B cell (primary cell): Measurements from ENCODE around the gene ANKRD40CL. TPM values are rescaled to one million over a fixed set of nuclear protein-coding genes. Genes with fewer than 3 reads are reported as not detected.
A peak's percentile ranks its signal among the peaks of the same experiment; 100 is the strongest.

Experiments used
- ATAC-seq: fragments of 200-7000 bp; cut with Tn5 transposase; one replicate; pipeline ENCODE4 v1.10.0; 2021; ENCODE audit warnings: low read depth, mild to moderate bottlenecking, moderate number of reproducible peaks, moderate library complexity
- CTCF ChIA-PET: fragments of 350-600 bp; sonication (Branson Sonifier 250); formaldehyde crosslinking; loops from one replicate; lab custom pipeline; 2021; ENCODE audit warnings: antibody characterized with exemption, inconsistent platforms; lab: Charles Lee
- POLR2A ChIA-PET: fragments of 350-600 bp; sonication (Branson Sonifier 250); formaldehyde crosslinking; loops from one replicate; lab custom pipeline; 2021; ENCODE audit warnings: antibody characterized with exemption; lab: Charles Lee
- DNase-seq: peaks from one replicate; pipeline ENCODE4 v3.0.0; 2013
- H2AFZ ChIP-seq: 2 replicates; pipeline ENCODE4 v1.6.1; 2012; ENCODE audit warnings: mild to moderate bottlenecking, low read depth, low read length; ENCODE audit not compliant: insufficient read depth, poor library complexity, severe bottlenecking
- H3K27ac ChIP-seq, 2 donors: 1 replicate in 1 of 2; 2 replicates in 1 of 2; pipeline ENCODE4 v1.5.1; 2012 to 2013; ENCODE audit warnings: low read length in 2 of 2, mild to moderate bottlenecking in 2 of 2, moderate library complexity in 1 of 2
- H3K27me3 ChIP-seq, 4 experiments: fragments of 200-600 bp in 1 of 4; sonication (generic) in 1 of 4; replicated peaks in 1 of 4; 1 replicate in 2 of 4; 2 replicates in 2 of 4; pipeline versions ENCODE4 v1.6.1 to v1.7.0; 2013 to 2016; ENCODE audit warnings: low read length in 3 of 4, mild to moderate bottlenecking in 2 of 4, mixed read lengths in 1 of 4, moderate library complexity in 1 of 4; ENCODE audit not compliant: insufficient read depth in 4 of 4, control insufficient read depth in 3 of 4; ENCODE audit errors: control extremely low read depth in 1 of 4
- H3K36me3 ChIP-seq, 2 experiments: replicated peaks in 1 of 2; 1 replicate in 1 of 2; 2 replicates in 1 of 2; pipeline versions ENCODE4 v1.6.1 to v1.7.1; 2013; ENCODE audit warnings: low read length in 1 of 2; ENCODE audit not compliant: insufficient read depth in 2 of 2, control insufficient read depth in 1 of 2; ENCODE audit errors: control extremely low read depth in 1 of 2, extremely low read depth in 1 of 2
- H3K4me1 ChIP-seq, 2 donors: fragments of 200-600 bp in 1 of 2; sonication (generic) in 1 of 2; 1 replicate in 1 of 2; 2 replicates in 1 of 2; pipeline versions ENCODE4 v1.5.1 to v1.6.1; 2013 to 2017; ENCODE audit warnings: low read length in 2 of 2; ENCODE audit not compliant: control insufficient read depth in 2 of 2, insufficient read depth in 2 of 2
- H3K4me2 ChIP-seq: replicated peaks from 2 replicates; pipeline ENCODE3; 2012; ENCODE audit warnings: mild to moderate bottlenecking, low read depth, low read length; ENCODE audit not compliant: poor library complexity, severe bottlenecking
- H3K4me3 ChIP-seq, 5 experiments: fragments of 200-600 bp in 1 of 5; sonication (generic) in 1 of 5; 1 replicate in 3 of 5; 2 replicates in 2 of 5; pipeline versions ENCODE4 v1.5.1 to v1.7.0; 2011 to 2016; ENCODE audit warnings: low read length in 4 of 5, mild to moderate bottlenecking in 4 of 5, low read depth in 2 of 5, control low read depth in 1 of 5, moderate library complexity in 1 of 5; ENCODE audit not compliant: insufficient read depth in 1 of 5; ENCODE audit errors: control extremely low read depth in 1 of 5, extremely low read depth in 1 of 5
- H3K79me2 ChIP-seq: fragments of 200-600 bp; sonication (generic); one replicate; pipeline ENCODE4 v1.6.0; 2016; ENCODE audit warnings: low read length; ENCODE audit not compliant: control insufficient read depth, insufficient read depth
- H3K9ac ChIP-seq: fragments of 200-600 bp; sonication (generic); 2 replicates; pipeline ENCODE4 v1.6.1; 2017; ENCODE audit warnings: mild to moderate bottlenecking, low read length, moderate library complexity
- H3K9me3 ChIP-seq, 3 donors: one replicate each; pipeline versions ENCODE4 v1.6.1 to v1.7.1; 2013; ENCODE audit warnings: low read length in 2 of 3; ENCODE audit not compliant: control insufficient read depth in 2 of 3, insufficient read depth in 1 of 3; ENCODE audit errors: control extremely low read depth in 1 of 3
- H4K20me1 ChIP-seq: 2 replicates; pipeline ENCODE4 v1.6.0; 2012; ENCODE audit warnings: mild to moderate bottlenecking, low read length; ENCODE audit not compliant: insufficient read depth, control insufficient read depth, poor library complexity, severe bottlenecking
- H3K27ac Mint-ChIP-seq: one replicate; pipeline ENCODE4 v1.8.0; 2021; ENCODE audit warnings: mixed read lengths
- H3K27me3 Mint-ChIP-seq: one replicate; pipeline ENCODE4 v1.8.0; 2021; ENCODE audit warnings: mixed read lengths
- H3K4me1 Mint-ChIP-seq: one replicate; pipeline ENCODE4 v1.8.0; 2021; ENCODE audit warnings: mixed read lengths
- H3K4me3 Mint-ChIP-seq: one replicate; pipeline ENCODE4 v1.8.0; 2021; ENCODE audit warnings: mixed read lengths
- H3K9me3 Mint-ChIP-seq: one replicate; pipeline ENCODE4 v1.8.0; 2022; ENCODE audit warnings: mixed read lengths; ENCODE audit not compliant: insufficient read depth
- CTCF ChIP-seq: fragments of 200-600 bp; IDR thresholded peaks from one replicate; pipeline ENCODE4 v1.8.0; 2022; ENCODE audit warnings: antibody characterized with exemption, mild to moderate bottlenecking
- EZH2 ChIP-seq: IDR thresholded peaks from 2 replicates; pipeline ENCODE4 v1.6.1; 2012; ENCODE audit warnings: borderline replicate concordance, low read depth, mild to moderate bottlenecking, moderate library complexity, low read length; ENCODE audit not compliant: insufficient read depth, poor library complexity, severe bottlenecking
- WGBS: methylation state at CpG from one replicate; pipeline ENCODE4 v1.1.5; 2013; ENCODE audit warnings: missing lambda C conversion rate; ENCODE audit not compliant: insufficient coverage; 5-methylcytosine and 5-hydroxymethylcytosine counted together
- intact Hi-C: fragments of 100-400 bp; cut with micrococcal nuclease; formaldehyde crosslinking; loops from one replicate; pipeline ENCODE4 v1.10.0; 2022
- polyA plus RNA-seq: library from polyadenylated mRNA; depleted of rRNA; stranded (reverse); fragments of >200 nt; gene quantifications from 2 replicates; pipeline ENCODE4 v1.2.3, GENCODE V29; 2012
- total RNA-seq, 2 donors: library from RNA; stranded (reverse); fragments of 120-200 nt in 1 of 2; gene quantifications; 1 replicate in 1 of 2; 2 replicates in 1 of 2; pipeline versions ENCODE4 v1.2.3 to v1.2.4, GENCODE V29; 2013 to 2022

Gene ANKRD40CL
- total and polyA plus RNA-seq, 2 donors (not counting 1 experiment from before 2014, with no cell fraction given): not detected

- Histone ChIP-seq H3K4me1 (peaks cover 31 to 32% of the 10 kb centered on the region in 2 donors), H3K9ac (peak within 1 kb of the TSS; percentile 91), H3K4me2 (peak within 1 kb of the TSS; percentile 71), H3K9me3 (peaks cover 0 to 2% (median 0%) of the 10 kb centered on the region in 3 donors), H3K27ac (peak within 1 kb of the TSS; percentile 96 to 97), H4K20me1 (peaks cover 25% of the 10 kb centered on the region), H3K27me3 (no peaks in the 10 kb centered on the region), H3K79me2 (peaks cover 49% of the 10 kb centered on the region), H3K4me3 (peak within 1 kb of the TSS; percentile 75 to 97 (median 87)), H3K36me3 (peaks cover 1 to 7% of the 10 kb centered on the region in 2 experiments), H2AFZ (peak within 1 kb of the TSS; percentile 88)
- ATAC-seq (peak; percentile 93), DNase-seq (peak; percentile 96)
- Mint-ChIP-seq H3K4me1 (peaks cover 36% of the 10 kb centered on the region), H3K9me3 (no peaks in the 10 kb centered on the region), H3K27ac (peak within 1 kb of the TSS; percentile 99), H3K27me3 (no peaks in the 10 kb centered on the region), H3K4me3 (peak within 1 kb of the TSS; percentile 98)
- ChIA-PET CTCF (interaction anchor here (0.6 to 1.0 kb wide), 3 partner anchors 11 to 240 kb away, joined by 3 to 4 read pairs (median 4); partner anchors contain the start of gene RSAD1), POLR2A (interaction anchor here (0.9 to 1.4 kb wide), 5 partner anchors 10 to 347 kb away, joined by 3 to 14 read pairs (median 7); partner anchors contain the start of genes ANKRD40 and TOB1)
- TF ChIP-seq EZH2: no peak
- TF ChIP-seq CTCF: no peak
- intact Hi-C loops: loop anchor here (1.0 to 5.0 kb wide), 2 partner anchors 12 to 932 kb away; partner anchors contain the start of genes ANKRD40 and KAT7
- WGBS: 1% methylated on average over 76 of the region's 76 CpGs
These were observed 48.0 kb downstream of the ANKRD40CL start, which contains the start of gene LUC7L3 for GRCh38 chr17:50719144-50719923. TSS of gene LUC7L3 (plus strand) at chr17:50719603. CDS start at chr17:50719733, 130 bp downstream.

DNA sequence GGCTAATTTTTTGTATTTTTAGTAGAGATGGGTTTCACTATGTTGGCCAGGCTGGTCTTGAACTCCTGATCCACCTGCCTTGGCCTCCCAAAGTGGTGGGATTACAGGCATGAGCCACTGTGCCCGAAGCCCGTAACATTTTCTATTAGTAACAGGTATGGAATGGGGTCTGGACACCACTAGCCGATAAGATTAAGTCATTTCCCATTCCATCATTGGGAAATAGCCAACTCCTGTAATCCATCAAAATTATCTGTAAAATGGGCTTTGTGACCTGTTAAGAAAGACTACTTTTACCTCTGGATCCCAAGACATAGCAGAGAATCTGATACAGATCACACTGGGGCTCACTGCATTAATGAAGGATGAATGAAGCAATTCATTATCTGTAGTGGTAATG, 51.8 kb downstream of the ANKRD40CL start:
- Histone ChIP-seq H3K79me2 (peaks cover 26% of the 10 kb centered on the region), H3K9ac (no peak overlapping the region), H3K36me3 (no peaks in the 10 kb centered on the region), H3K9me3 (peaks cover 0 to 2% (median 0%) of the 10 kb centered on the region in 3 donors), H4K20me1 (no peaks in the 10 kb centered on the region), H3K27me3 (peaks cover 0 to 2% (median 0%) of the 10 kb centered on the region in 4 experiments), H3K4me3 (no peak overlapping the region), H3K27ac (no peak overlapping the region), H3K4me2 (no peak overlapping the region), H3K4me1 (peaks cover 3 to 5% of the 10 kb centered on the region in 2 donors), H2AFZ (no peak overlapping the region)
- WGBS: no CpG with 5 or more reads among the region's 3 CpGs
- peaks cover 7% of the 10 kb centered on the region for H3K4me1 Mint-ChIP-seq
- DNase-seq: no peak
- intact Hi-C loops: loop anchor here (5.0 kb wide), 1 partner anchor 928 kb away; the partner anchor contains the start of gene KAT7
- no peak overlapping the region for H3K4me3 Mint-ChIP-seq
- ChIA-PET POLR2A (no interaction called here), CTCF (no interaction called here)
- no peaks in the 10 kb centered on the region for H3K27me3 Mint-ChIP-seq
- no peak overlapping the region for H3K27ac Mint-ChIP-seq
- H3K9me3 Mint-ChIP-seq: no peaks in the 10 kb centered on the region
- TF ChIP-seq EZH2: no peak
- no peak for TF ChIP-seq CTCF
- no peak for ATAC-seq
